HG03135 (cell line): ENCODE data around the gene PROZ.
"Not testable (repeated sequence)": the region's sequence is repeated elsewhere in the genome, so short reads cannot be mapped to it uniquely, and the experiment has no call there.

ENCODE experiments used
- ATAC-seq: cut with Tn5 transposase; IDR thresholded peaks from one replicate; pipeline ENCODE4 v1.9.1; 2021; ENCODE audit warnings: mild to moderate bottlenecking, moderate library complexity; ENCODE audit not compliant: unreplicated experiment

The PROZ gene

GRCh38 chr13:113157929-113158747, at the start of gene PROZ:
PROZ (plus strand) TSS chr13:113158648; CDS start chr13:113158661, 13 bp downstream.
- ATAC-seq = no peak

DNA sequence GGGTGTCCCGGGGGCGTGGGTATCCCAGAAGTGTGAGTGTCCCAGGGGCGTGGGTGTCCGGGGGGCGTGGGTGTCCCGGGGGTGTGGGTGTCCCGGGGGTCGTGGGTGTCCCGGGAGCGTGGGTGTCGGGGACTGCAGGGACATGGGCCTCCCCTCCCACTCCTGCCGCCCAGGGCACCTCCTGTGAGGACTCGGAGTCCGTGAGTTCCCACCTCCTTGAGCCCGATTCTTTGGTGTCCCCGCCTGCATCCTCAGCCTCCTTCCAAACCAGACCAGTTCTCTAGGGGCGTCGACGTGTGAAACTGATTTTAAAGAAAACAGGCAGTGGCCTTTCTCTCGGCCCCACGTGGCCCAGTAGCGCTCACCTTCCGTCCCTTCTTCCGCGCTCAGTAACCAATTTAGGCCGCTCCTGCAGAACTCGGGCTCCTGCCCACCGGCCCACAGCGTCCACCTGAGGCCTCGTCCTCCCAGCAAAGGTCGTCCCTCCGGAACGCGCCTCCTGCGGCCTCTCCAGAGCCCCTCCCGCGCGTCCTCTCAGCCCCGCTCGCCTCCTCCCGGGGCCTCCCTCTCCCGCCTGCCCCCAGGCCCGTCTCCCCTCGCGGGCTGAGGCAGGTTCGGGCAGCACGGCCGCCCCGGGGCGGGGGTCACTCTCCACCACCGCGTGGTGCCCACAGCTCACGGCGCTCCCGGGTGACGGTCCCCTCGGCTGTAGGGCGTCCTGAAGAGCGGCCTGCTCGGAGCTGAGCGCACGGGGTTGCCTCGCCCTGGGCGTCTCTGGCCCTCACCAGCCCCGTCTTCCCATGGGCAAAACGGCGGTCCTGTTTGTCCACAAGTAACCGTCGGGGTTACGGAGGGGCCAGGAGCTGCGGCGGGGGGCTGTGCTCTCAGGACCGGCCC, 49.0 kb upstream of the PROZ start:
- ATAC-seq = no peak

- ATAC-seq = no peak
Measured at GRCh38 chr13:113110048-113110851, 48.2 kb upstream of the PROZ start.

DNA sequence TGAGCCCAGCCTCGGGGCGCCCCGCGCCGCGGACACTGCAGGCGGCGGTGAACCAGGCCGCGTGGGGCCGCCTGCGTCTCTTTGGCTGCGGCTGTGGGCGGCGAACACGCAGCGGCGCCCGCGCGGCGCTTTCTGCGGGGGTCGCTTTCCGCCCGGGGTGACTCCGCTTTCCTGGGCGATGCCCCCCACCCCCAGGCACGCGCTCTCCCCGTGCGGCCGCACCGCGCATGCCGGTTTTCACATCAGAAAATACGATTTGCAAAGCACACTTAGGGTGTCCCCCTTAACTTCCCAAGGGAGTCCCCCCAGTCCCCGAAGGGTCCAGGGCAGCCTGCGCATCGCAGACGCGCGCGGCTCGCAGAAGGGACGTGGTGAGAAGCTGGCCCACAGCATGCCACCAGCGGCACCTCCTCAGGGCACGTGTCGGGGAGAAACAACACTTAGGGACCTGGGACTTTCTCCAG, 47.6 kb upstream of the PROZ start:
- ATAC-seq = no peak

- not testable (repeated sequence) for ATAC-seq
Measured at GRCh38 chr13:113111821-113112220, 46.6 kb upstream of the PROZ start.

GRCh38 chr13:113112475-113112874, 46.0 kb upstream of the PROZ start:
- ATAC-seq = not testable (repeated sequence)

GRCh38 chr13:113112893-113113845, 45.3 kb upstream of the PROZ start:
- ATAC-seq = no peak

- ATAC-seq = no peak
Measured at GRCh38 chr13:113113846-113114271, 44.6 kb upstream of the PROZ start.

DNA sequence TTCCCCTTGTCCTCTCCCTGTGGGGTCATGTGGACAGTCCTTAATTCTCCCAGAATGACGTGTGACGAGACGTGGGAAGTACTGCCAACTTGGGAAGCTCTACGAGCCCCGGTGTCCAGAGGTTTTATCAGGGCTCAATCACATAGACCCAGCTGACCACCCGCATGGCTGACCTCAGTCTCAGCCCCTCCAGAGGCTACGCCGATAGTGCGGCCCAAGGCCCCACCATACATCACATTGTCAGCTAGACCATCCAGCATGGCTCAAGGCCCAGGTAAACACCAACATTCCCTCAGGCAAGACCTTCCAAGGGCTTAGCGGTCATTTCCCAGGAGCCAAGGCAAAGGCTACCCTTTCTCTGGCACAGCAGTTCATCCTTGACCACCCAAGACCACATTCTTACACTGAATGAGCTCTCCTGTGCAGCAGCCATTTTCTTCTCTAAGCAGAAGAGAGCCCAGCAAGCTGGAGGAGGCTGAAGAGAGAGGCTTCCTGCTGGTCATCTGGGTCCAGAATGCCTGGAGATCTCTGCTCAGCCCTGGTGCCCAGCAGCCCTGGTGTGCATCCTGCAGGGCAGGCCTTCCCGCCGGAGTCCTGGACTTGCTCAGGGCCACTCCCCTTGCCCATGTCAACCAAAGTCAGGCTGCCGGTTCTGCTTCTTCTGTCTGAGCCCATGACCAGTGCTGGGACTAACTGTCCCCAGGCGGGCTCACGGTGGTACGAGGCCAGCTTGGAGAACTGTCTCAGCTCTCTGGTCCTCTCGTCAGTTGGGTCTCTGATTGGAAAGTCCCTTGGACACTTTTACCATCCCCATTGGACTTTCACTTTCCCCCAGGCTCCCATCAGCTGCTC, 43.7 kb upstream of the PROZ start:
- no peak for ATAC-seq

DNA sequence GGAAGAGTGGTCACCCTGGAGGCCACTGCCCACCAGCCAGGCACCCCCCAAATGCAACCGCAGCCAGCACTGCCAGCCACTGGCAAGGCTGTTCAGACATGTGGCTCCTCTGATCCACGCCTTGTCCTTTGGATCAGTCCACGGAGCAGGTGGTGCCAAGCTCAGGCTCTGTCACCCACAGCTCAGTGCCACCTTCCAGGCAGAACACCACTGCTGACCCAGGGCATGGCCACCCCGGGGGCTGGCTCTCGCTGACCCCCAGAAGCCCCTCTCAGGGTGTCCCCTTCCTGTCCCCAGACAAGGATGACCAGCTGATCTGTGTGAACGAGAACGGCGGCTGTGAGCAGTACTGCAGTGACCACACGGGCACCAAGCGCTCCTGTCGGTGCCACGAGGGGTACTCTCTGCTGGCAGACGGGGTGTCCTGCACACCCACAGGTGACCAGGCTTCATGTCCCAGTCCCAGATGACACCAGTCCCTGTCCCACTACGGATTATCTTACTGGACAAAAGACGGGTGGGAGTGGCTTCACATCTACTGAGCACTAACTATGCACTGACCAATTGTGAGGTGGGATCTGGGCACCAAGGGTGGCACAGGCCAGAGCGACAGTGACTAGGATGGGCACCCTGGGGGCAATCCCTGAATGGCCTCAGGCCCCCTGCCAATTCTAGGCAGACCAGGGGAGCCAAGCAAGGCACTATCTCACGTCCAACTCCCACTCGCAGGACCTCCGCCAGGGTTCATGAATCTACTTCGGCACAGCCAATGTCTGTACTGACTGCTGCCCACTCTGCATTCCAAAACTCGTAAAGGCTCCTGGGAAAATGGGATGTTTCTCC, 42.9 kb upstream of the PROZ start:
- no peak for ATAC-seq

- no peak for ATAC-seq
Measured at GRCh38 chr13:113116206-113116800, 42.1 kb upstream of the PROZ start.

DNA sequence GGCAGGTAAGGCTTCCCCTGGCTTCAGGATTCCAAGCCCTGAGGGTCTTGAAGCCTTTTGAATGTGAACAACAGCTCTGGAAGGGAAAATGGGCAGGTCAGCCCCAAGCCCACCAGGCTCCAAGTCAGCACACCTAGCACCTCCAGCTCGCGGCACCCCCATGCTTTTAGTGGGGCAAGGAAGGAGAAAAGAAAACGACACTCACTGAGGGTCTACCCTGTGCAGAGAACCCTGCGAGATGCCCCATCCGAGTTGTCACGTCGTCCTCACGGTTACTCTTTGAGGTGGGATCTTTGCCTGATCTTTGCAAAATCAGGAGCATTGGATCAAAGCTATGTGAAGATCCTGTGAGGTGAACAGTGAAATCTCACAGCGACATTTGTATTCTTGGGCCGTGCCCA, 41.6 kb upstream of the PROZ start:
- no peak for ATAC-seq

GRCh38 chr13:113117335-113117872, 41.0 kb upstream of the PROZ start:
- no peak for ATAC-seq

- no peak for ATAC-seq
Measured at GRCh38 chr13:113117911-113118260, 40.6 kb upstream of the PROZ start.

- ATAC-seq = no peak
Measured at GRCh38 chr13:113118261-113119021, 40.0 kb upstream of the PROZ start.

- ATAC-seq = no peak
Measured at GRCh38 chr13:113119166-113119821, 39.2 kb upstream of the PROZ start.
